Osteocyte (in vitro differentiated cells): ENCODE data around the gene CACNA1D. TPM values are rescaled to one million over a fixed set of nuclear protein-coding genes. Genes with fewer than 3 reads are reported as not detected.

Source experiments
- DNase-seq: peaks from one replicate; pipeline ENCODE4 v3.0.0; 2021; ENCODE audit warnings: mixed read lengths; ENCODE audit not compliant: unreplicated experiment; ENCODE audit errors: extremely low spot score
- H3K27ac Mint-ChIP-seq: one replicate; pipeline ENCODE4 v1.8.0; 2021; ENCODE audit warnings: mild to moderate bottlenecking, mixed read lengths; ENCODE audit not compliant: unreplicated experiment
- H3K27me3 Mint-ChIP-seq: one replicate; pipeline ENCODE4 v1.8.0; 2021; ENCODE audit warnings: mixed read lengths; ENCODE audit not compliant: unreplicated experiment
- H3K36me3 Mint-ChIP-seq: one replicate; pipeline ENCODE4 v1.8.0; 2021; ENCODE audit warnings: mixed read lengths; ENCODE audit not compliant: unreplicated experiment
- H3K4me1 Mint-ChIP-seq: one replicate; pipeline ENCODE4 v1.8.0; 2021; ENCODE audit warnings: mixed read lengths; ENCODE audit not compliant: unreplicated experiment
- H3K4me3 Mint-ChIP-seq: one replicate; pipeline ENCODE4 v1.8.0; 2021; ENCODE audit warnings: mild to moderate bottlenecking, moderate library complexity, mixed read lengths; ENCODE audit not compliant: unreplicated experiment
- H3K9me3 Mint-ChIP-seq: one replicate; pipeline ENCODE4 v1.8.0; 2021; ENCODE audit warnings: mixed read lengths; ENCODE audit not compliant: unreplicated experiment
- CTCF ChIP-seq: fragments of 200-600 bp; sonication (generic); IDR thresholded peaks from 2 replicates; pipeline ENCODE4 v1.5.0; 2021; ENCODE audit warnings: antibody characterized with exemption, mild to moderate bottlenecking, moderate library complexity
- total RNA-seq: library from RNA; stranded (reverse); gene quantifications from 2 replicates; pipeline ENCODE4 v1.2.1, GENCODE V29; 2021

CACNA1D gene
- total RNA-seq, 1 donor from 2014 or later = 0.48 TPM

- Mint-ChIP-seq H3K27me3 (no peaks in the 10 kb centered on the region), H3K27ac (no peak overlapping the region), H3K4me1 (peaks cover 28% of the 10 kb centered on the region), H3K36me3 (no peaks in the 10 kb centered on the region), H3K9me3 (no peaks in the 10 kb centered on the region), H3K4me3 (no peak overlapping the region)
- no peak for TF ChIP-seq CTCF
- DNase-seq = no peak
Observed at GRCh38 chr3:53803124-53803815, 308.9 kb downstream of the CACNA1D start.

DNA sequence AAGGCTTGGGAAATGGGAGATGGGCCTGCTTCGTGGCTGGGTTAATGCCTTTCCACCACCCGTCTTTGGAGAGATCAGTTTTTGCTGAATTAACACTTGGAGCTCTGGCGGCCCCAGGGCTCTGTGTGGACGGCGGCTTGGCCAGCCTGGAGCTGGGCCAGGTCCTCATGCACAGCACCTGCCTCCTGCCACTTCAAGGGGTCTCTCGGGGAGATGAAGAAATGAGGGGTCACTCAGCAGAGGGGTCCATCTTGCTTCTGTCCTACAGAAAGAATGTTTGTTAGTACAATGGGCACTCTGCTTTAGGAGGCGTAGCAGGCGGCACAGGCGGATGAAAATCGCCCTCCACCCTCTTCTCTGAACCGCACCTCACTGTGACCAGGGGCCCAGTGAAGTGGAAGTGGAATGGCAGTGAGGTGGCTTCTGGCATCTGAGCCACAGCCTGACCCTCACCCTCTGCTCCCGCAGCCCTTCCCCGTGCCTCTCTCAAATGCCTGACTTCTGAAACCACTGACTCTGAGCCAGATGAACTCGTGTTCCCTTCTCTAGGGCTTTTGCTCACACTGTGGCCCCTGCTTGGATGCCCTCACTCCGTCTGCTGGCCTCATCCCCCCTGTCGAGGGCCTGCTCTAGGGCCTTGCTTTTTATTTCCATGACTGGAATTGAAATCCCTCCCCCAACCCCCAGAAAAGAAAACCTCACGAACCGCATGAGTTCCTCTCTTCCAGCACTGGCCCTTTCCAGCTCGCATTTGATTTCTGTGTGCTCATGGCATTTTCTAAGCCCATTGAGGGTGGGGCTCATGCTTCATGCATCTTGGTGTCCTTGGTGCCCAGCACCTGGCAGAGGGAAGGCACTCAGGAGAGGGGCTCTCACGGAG, 309.6 kb downstream of the CACNA1D start:
- no peak overlapping the region for H3K4me3 Mint-ChIP-seq
- H3K36me3 Mint-ChIP-seq = no peaks in the 10 kb centered on the region
- no peak for DNase-seq
- H3K9me3 Mint-ChIP-seq = no peaks in the 10 kb centered on the region
- H3K4me1 Mint-ChIP-seq = peaks cover 28% of the 10 kb centered on the region
- TF ChIP-seq CTCF = no peak
- no peaks in the 10 kb centered on the region for H3K27me3 Mint-ChIP-seq
- H3K27ac Mint-ChIP-seq = peak overlapping the region; percentile 27

- Mint-ChIP-seq H3K9me3 (no peaks in the 10 kb centered on the region), H3K36me3 (no peaks in the 10 kb centered on the region), H3K27ac (peak overlapping the region; percentile 27), H3K4me1 (peaks cover 28% of the 10 kb centered on the region), H3K27me3 (no peaks in the 10 kb centered on the region), H3K4me3 (no peak overlapping the region)
- DNase-seq = no peak
- no peak for TF ChIP-seq CTCF
Observed at GRCh38 chr3:53804697-53805462, 310.5 kb downstream of the CACNA1D start.

DNA sequence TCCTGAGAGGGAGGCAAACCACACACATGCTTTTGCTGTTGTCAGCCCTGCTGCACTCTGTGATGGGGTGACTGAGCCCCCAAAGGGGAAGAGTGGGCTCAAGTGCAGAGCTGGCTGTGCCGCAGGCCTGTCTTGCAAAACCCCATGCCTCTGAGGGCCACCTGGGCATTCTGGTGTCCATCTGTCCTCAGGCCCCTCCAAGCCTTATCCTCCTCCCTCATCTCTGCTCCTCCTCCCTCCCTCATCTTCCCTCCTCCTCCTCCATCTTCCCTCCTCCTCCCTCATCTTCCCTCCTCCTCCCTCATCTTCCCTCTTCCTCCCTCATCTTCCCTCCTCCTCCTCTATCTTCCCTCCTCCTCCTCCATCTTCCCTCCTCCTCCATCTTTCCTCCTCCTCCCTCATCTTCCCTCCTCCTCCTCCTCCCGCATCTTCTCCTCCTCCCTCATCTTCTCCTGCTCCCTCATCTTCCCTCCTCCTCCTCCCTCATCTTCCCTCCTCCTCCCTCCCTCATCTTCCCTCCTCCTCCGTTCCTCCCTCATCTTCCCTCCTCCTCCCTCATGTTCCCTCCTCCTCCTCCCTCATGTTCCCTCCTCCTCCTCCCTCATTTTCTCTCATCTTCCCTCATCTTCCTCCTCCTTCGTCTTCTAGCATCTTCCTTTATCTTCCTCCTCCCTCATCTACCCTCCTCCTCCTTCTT, 311.2 kb downstream of the CACNA1D start:
- H3K27ac Mint-ChIP-seq = no peak overlapping the region
- TF ChIP-seq CTCF = no peak
- no peaks in the 10 kb centered on the region for H3K27me3 Mint-ChIP-seq
- H3K9me3 Mint-ChIP-seq = no peaks in the 10 kb centered on the region
- no peaks in the 10 kb centered on the region for H3K36me3 Mint-ChIP-seq
- no peak overlapping the region for H3K4me3 Mint-ChIP-seq
- peaks cover 28% of the 10 kb centered on the region for H3K4me1 Mint-ChIP-seq
- DNase-seq = peak; percentile 60
